Epithelial cell of prostate (primary cell): Measurements from ENCODE around the gene DNAJC12.
A peak's percentile ranks its signal among the peaks of the same experiment; 100 is the strongest.
"Not testable (repeated sequence)": the region's sequence is repeated elsewhere in the genome, so short reads cannot be mapped to it uniquely, and the experiment has no call there.

Source experiments
- DNase-seq: peaks from one replicate; pipeline ENCODE4 v3.0.0-alpha.2; 2011; ENCODE audit warnings: low read depth, low spot score
- H3K27ac ChIP-seq: fragments of 450-650 bp; 2 replicates; pipeline ENCODE4 v1.5.1; 2017; ENCODE audit warnings: mild to moderate bottlenecking

The DNAJC12 gene

GRCh38 chr10:67837541-67838314 lies at the start of gene DNAJC12:
Gene DNAJC12, minus strand, starts transcription at chr10:67838188. Its CDS starts 177 bp downstream, at chr10:67838011.
- DNase-seq: no peak
- H3K27ac ChIP-seq: no peak within 1 kb of the TSS

GRCh38 chr10:67884842-67885670 lies 47.1 kb upstream of the DNAJC12 start:
- DNase-seq: peak; percentile 26
- H3K27ac ChIP-seq: peak overlapping the region; percentile 88

DNA sequence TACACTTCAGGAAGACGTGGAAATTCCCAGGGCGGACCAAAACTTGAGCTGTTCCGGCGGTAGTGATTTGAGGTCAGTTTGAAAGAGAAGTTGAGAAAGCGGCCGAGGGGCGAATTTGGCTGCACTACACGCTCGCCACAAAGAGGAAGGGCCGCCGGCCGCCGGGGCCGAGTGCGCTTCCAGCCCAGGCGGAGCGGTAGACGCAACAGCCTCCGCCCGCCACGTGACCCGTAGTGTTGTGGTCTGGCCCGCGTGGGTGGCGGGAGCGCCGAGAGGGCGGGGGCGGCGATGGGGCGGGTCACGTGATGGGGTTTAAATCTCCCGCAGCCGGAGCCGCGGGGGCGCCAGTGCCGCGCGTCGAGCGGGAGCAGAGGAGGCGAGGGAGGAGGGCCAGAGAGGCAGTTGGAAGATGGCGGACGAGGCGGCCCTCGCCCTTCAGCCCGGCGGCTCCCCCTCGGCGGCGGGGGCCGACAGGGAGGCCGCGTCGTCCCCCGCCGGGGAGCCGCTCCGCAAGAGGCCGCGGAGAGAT lies 46.4 kb upstream of the DNAJC12 start, which contains the start of gene SIRT1:
TSS of gene SIRT1 (plus strand) at position 344 of the 529 bp plus-strand sequence. CDS start at position 410, 66 bp downstream.
- H3K27ac ChIP-seq: peak within 1 kb of the TSS; percentile 88
- peak; percentile 44 for DNase-seq

DNA sequence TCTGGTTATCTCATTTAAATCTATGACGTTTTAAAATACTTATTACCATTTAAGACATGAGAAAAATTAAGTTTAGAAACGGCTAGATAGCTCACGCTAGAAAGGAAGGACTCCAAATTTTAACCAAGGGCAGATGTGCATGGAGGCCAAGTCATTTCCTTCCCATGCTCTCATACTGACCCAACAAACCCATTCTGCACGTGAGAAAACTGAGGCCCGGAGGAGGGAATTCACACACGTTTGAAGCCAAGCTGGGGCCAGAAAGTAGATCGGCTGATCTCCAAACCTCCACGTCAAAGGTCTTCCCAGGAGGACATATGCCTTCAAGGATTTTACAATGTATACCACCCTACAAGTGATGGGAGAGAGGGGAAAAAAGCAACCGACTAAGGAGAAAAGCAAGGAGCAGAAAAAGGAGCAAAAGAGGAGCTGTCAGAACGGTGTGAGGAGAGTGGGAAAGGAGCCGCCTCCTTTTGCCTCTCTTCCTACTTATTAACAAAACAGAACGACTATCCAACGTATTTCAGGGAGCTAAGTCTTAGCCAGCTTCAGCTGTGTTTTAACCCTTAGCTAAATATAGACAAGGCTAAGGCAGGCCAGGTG lies 45.8 kb upstream of the DNAJC12 start:
- DNase-seq: no peak

GRCh38 chr10:67878133-67878532 lies 40.1 kb upstream of the DNAJC12 start:
- H3K27ac ChIP-seq: no peak overlapping the region
- DNase-seq: no peak

More for the DNA sequence above, 45.8 kb upstream of the DNAJC12 start:
- H3K27ac ChIP-seq: peak overlapping the region; percentile 88

DNA sequence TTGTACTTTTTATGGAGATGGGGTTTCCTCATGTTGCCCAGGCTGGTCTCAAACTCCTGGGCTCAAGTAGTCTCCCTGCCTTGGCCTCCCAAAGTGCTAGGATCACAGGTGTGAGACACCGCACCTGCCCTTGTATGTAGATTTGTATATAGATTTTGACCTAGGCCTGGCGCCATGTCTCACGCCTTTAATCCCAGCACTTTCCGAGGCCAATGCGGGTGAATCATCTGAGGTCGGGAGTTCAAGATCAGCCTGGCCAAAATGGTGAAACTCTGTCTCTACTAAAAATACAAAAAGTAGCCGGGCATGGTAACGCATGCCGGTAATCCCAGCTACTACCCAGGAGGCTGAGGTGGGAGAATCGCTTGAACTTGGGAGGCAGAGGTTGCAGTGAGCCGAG lies 39.4 kb upstream of the DNAJC12 start:
- not testable (repeated sequence) for DNase-seq, H3K27ac ChIP-seq

GRCh38 chr10:67875340-67876238 lies 37.6 kb upstream of the DNAJC12 start:
- no peak overlapping the region for H3K27ac ChIP-seq
- no peak for DNase-seq

DNA sequence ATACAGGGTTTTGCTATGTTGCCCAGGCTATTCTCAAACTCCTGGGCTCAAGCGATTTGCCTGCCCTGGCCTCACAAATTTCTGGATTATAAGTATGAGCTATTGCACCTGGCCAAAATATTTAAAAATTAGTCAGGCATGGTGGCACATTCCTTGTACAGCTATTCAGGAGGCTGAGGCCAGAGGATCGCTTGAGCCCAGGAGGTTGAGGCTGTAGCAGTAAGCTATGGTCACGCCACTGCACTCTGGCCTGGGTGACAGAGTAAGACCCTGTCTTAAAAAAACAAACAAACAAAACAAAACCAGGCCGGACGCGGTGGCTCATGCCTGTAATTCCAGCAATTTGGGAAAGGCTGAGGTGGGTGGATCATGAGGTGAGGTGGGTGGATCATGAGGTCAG lies 32.0 kb upstream of the DNAJC12 start:
- no peak for DNase-seq
- H3K27ac ChIP-seq: no peak overlapping the region

- DNase-seq: no peak
- no peak overlapping the region for H3K27ac ChIP-seq
Observed at GRCh38 chr10:67868132-67868531, 30.1 kb upstream of the DNAJC12 start.

GRCh38 chr10:67864607-67865371 lies 26.8 kb upstream of the DNAJC12 start:
- DNase-seq: no peak
- H3K27ac ChIP-seq: no peak overlapping the region

DNA sequence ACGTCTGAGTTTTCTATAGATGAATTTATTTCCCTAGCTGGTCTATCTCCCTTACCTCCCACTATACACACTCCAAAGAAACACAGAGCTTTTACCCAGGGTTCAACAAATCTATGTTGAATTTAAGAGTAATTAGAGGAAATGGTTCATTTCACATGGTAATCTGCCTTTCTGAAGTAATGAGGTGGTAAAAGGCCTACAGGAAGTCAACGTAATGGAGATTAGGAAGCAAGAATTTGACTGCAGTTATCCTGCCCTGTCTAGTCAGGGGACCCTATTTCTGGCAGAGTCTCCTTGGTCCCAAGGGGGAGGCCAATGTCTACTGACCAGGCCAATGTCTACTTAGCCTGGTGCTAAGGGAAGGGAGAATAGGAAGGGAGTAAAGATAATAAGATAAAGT lies 25.1 kb upstream of the DNAJC12 start:
- no peak for DNase-seq
- H3K27ac ChIP-seq: no peak overlapping the region

- no peak overlapping the region for H3K27ac ChIP-seq
- no peak for DNase-seq
Observed at GRCh38 chr10:67861750-67862432, 23.9 kb upstream of the DNAJC12 start.

DNA sequence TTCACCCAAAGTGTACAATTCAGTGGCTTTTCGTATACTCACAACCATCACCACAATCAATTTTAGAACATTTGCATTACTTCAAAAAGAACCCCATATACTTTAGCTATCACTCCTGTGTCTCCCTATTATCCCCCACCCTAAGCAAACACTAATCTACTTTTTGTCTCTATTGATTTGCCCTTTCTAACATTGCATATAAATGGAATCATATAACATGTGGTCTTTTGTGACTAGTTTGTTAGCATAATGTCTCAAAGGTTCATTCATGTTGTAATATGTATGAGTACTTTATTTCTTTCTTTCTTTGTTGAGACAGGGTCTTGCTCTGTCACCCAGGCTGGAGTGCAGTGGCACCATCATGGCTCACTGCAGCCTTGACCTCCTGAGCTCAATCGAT lies 21.0 kb upstream of the DNAJC12 start:
- DNase-seq: no peak
- no peak overlapping the region for H3K27ac ChIP-seq

GRCh38 chr10:67853512-67853911 lies 15.5 kb upstream of the DNAJC12 start:
- DNase-seq: no peak
- H3K27ac ChIP-seq: no peak overlapping the region

DNA sequence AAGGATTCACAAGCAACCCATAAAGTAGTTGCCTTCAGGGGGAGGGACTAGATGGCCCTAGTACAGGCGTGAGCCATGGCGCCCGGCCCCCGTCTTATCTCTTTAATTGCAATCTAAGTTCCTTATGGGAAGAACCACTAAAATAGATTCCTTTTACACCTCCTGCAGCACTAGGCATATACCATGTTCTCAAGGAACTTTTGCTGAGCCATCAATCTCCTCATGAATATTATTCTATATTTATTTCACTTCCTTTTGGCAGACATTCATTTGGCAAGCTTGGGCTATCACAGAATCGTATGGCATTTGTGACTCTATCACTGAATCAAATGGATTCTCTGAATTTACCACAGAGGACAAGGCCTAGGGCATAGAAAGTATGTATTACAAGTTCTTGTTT lies 14.8 kb upstream of the DNAJC12 start:
- no peak for DNase-seq
- no peak overlapping the region for H3K27ac ChIP-seq

GRCh38 chr10:67851186-67851585 lies 13.2 kb upstream of the DNAJC12 start:
- H3K27ac ChIP-seq: no peak overlapping the region

DNA sequence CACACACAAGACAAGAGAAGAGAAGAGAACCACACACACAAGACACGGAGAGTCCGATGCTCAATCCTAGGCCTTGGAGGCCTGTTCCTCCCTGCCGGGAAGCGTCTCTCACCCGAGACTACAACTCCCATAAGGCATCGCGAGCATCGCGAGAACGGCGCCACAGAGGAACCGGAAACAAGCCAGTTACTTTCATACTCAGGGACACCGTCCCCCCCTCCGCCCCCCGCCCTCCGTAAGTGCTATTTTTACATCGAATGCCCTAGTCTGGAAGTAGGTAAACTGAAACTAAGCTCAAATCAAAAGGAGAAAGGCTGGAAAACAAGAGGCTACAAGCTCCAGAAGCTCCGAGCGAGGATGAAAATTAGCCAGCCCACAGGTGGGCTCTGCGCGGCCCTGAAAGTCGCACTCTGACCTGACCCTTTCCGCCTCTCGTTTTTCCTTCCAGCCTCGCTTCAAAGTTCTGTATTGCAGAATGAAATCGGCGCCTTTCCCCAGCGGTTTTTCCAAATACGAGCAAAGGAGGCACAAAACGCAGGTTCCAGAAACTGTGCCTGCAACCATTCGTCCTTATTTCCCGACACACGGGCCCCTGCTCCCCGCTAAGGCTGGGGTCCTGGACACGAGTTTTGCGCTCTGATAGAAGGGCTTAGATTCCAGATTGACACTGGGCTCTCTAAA lies 11.5 kb upstream of the DNAJC12 start:
- peak; percentile 43 for DNase-seq
- peak overlapping the region; percentile 88 for H3K27ac ChIP-seq

More at GRCh38 chr10:67851186-67851585, 13.2 kb upstream of the DNAJC12 start:
- no peak for DNase-seq

GRCh38 chr10:67843284-67843683 lies 5.3 kb upstream of the DNAJC12 start:
- no peak for DNase-seq
- no peak overlapping the region for H3K27ac ChIP-seq
